GM21390 (cell line): Measurements from ENCODE around the gene COL1A2.

Experiments
- ATAC-seq: cut with Tn5 transposase; IDR thresholded peaks from one replicate; pipeline ENCODE4 v1.9.1; 2021; ENCODE audit not compliant: unreplicated experiment

Gene COL1A2

GRCh38 chr7:94382132-94382531, 12.6 kb upstream of the COL1A2 start:
- no peak for ATAC-seq

GRCh38 chr7:94382746-94383145, 11.9 kb upstream of the COL1A2 start:
- ATAC-seq: no peak

- ATAC-seq: no peak
Measured at GRCh38 chr7:94384315-94384714, 10.4 kb upstream of the COL1A2 start.

GRCh38 chr7:94386416-94386815, 8.3 kb upstream of the COL1A2 start:
- ATAC-seq: no peak

- no peak for ATAC-seq
Measured at GRCh38 chr7:94388540-94388939, 6.2 kb upstream of the COL1A2 start.

GRCh38 chr7:94389381-94389780, 5.3 kb upstream of the COL1A2 start:
- ATAC-seq: no peak

GRCh38 chr7:94391726-94392392, 2.8 kb upstream of the COL1A2 start:
- ATAC-seq: no peak

GRCh38 chr7:94392393-94392786, 2.3 kb upstream of the COL1A2 start:
- ATAC-seq: no peak

- ATAC-seq: no peak
Measured at GRCh38 chr7:94393246-94394108, 1.2 kb upstream of the COL1A2 start.

- ATAC-seq: no peak
Measured at GRCh38 chr7:94394109-94394436, 622 bp upstream of the COL1A2 start.

GRCh38 chr7:94395141-94396036, 694 bp downstream of the COL1A2 start:
- ATAC-seq: peak; percentile 92

- no peak for ATAC-seq
Measured at GRCh38 chr7:94396037-94396431, 1.3 kb downstream of the COL1A2 start.

GRCh38 chr7:94396596-94396995, 1.9 kb downstream of the COL1A2 start:
- ATAC-seq: no peak

- ATAC-seq: no peak
Measured at GRCh38 chr7:94397722-94398121, 3.0 kb downstream of the COL1A2 start.

- ATAC-seq: no peak
Measured at GRCh38 chr7:94398841-94399240, 4.1 kb downstream of the COL1A2 start.

- ATAC-seq: no peak
Measured at GRCh38 chr7:94400022-94400421, 5.3 kb downstream of the COL1A2 start.

GRCh38 chr7:94400643-94401427, 6.1 kb downstream of the COL1A2 start:
- ATAC-seq: no peak

- ATAC-seq: no peak
Measured at GRCh38 chr7:94401428-94401814, 6.7 kb downstream of the COL1A2 start.

- ATAC-seq: no peak
Measured at GRCh38 chr7:94403546-94403945, 8.9 kb downstream of the COL1A2 start.

GRCh38 chr7:94405506-94405905, 10.8 kb downstream of the COL1A2 start:
- no peak for ATAC-seq

- no peak for ATAC-seq
Measured at GRCh38 chr7:94406696-94407095, 12.0 kb downstream of the COL1A2 start.
